Adipocyte (in vitro differentiated cells): ENCODE results near the gene TRPV6.

ENCODE experiments used
- DNase-seq: peaks from one replicate; pipeline ENCODE4 v3.0.0-alpha.2; 2015; ENCODE audit warnings: low read depth
- H3K27me3 ChIP-seq: replicated peaks from 2 replicates; pipeline ENCODE4 v1.7.0; 2013; ENCODE audit warnings: mild to moderate bottlenecking, low read length, moderate library complexity; ENCODE audit not compliant: control insufficient read depth, insufficient read depth
- H3K36me3 ChIP-seq: 2 replicates; pipeline ENCODE4 v1.7.0; 2013; ENCODE audit warnings: low read length, mild to moderate bottlenecking, moderate library complexity; ENCODE audit not compliant: control insufficient read depth, insufficient read depth, severe bottlenecking
- H3K4me1 ChIP-seq: 2 replicates; pipeline ENCODE4 v1.7.0; 2013; ENCODE audit warnings: mild to moderate bottlenecking, low read length, moderate library complexity; ENCODE audit not compliant: control insufficient read depth, insufficient read depth
- H3K4me3 ChIP-seq: 2 replicates; pipeline ENCODE4 v1.7.0; 2013; ENCODE audit warnings: mild to moderate bottlenecking, low read length, moderate library complexity
- H3K9ac ChIP-seq: 2 replicates; pipeline ENCODE4 v1.7.0; 2013; ENCODE audit warnings: mild to moderate bottlenecking, low read length, moderate library complexity
- H3K9me3 ChIP-seq: 2 replicates; pipeline ENCODE4 v1.7.0; 2013; ENCODE audit warnings: mild to moderate bottlenecking, low read length, moderate library complexity; ENCODE audit not compliant: control insufficient read depth

Gene TRPV6

GRCh38 chr7:142836426-142836825, 49.1 kb downstream of the TRPV6 start:
- Histone ChIP-seq H3K9me3 (no peaks in the 10 kb centered on the region), H3K4me3 (no peak overlapping the region), H3K9ac (no peak overlapping the region), H3K4me1 (no peaks in the 10 kb centered on the region), H3K27me3 (no peaks in the 10 kb centered on the region), H3K36me3 (no peaks in the 10 kb centered on the region)
- DNase-seq: no peak

- Histone ChIP-seq H3K9ac (no peak overlapping the region), H3K36me3 (no peaks in the 10 kb centered on the region), H3K4me1 (no peaks in the 10 kb centered on the region), H3K9me3 (no peaks in the 10 kb centered on the region), H3K4me3 (no peak overlapping the region), H3K27me3 (no peaks in the 10 kb centered on the region)
- no peak for DNase-seq
Measured at GRCh38 chr7:142835487-142835886, 50.1 kb downstream of the TRPV6 start.

- H3K27me3 ChIP-seq: no peaks in the 10 kb centered on the region
- no peaks in the 10 kb centered on the region for H3K4me1 ChIP-seq
- no peak overlapping the region for H3K4me3 ChIP-seq
- no peaks in the 10 kb centered on the region for H3K36me3 ChIP-seq
- no peak for DNase-seq
- no peak overlapping the region for H3K9ac ChIP-seq
- no peaks in the 10 kb centered on the region for H3K9me3 ChIP-seq
Measured at GRCh38 chr7:142833174-142834048, 52.1 kb downstream of the TRPV6 start.

- Histone ChIP-seq H3K27me3 (no peaks in the 10 kb centered on the region), H3K4me1 (peaks cover 4% of the 10 kb centered on the region), H3K9me3 (no peaks in the 10 kb centered on the region), H3K4me3 (no peak overlapping the region), H3K36me3 (no peaks in the 10 kb centered on the region), H3K9ac (no peak overlapping the region)
- DNase-seq: peak; percentile 20
Measured at GRCh38 chr7:142832417-142832816, 53.1 kb downstream of the TRPV6 start.

- H3K4me3 ChIP-seq: no peak overlapping the region
- DNase-seq: no peak
- no peak overlapping the region for H3K9ac ChIP-seq
- H3K9me3 ChIP-seq: peaks cover 10% of the 10 kb centered on the region
- H3K36me3 ChIP-seq: no peaks in the 10 kb centered on the region
- H3K4me1 ChIP-seq: peaks cover 4% of the 10 kb centered on the region
- H3K27me3 ChIP-seq: no peaks in the 10 kb centered on the region
Measured at GRCh38 chr7:142827951-142828500, 57.5 kb downstream of the TRPV6 start.

GRCh38 chr7:142822714-142823113, 62.8 kb downstream of the TRPV6 start:
- no peaks in the 10 kb centered on the region for H3K36me3 ChIP-seq
- H3K4me1 ChIP-seq: no peaks in the 10 kb centered on the region
- H3K4me3 ChIP-seq: no peak overlapping the region
- peaks cover 35% of the 10 kb centered on the region for H3K27me3 ChIP-seq
- H3K9ac ChIP-seq: no peak overlapping the region
- DNase-seq: no peak
- peaks cover 10% of the 10 kb centered on the region for H3K9me3 ChIP-seq
